ENCODE measurements around the gene FAM219B.

- TF ChIP-seq POLR2A (IDR thresholded peaks at IDR 0.05; ENCODE audit: low read depth, low read length) (no peak), POLR2AphosphoS5 (IDR thresholded peaks at IDR 0.05; ENCODE audit: low read depth, low read length) (no peak)
These were observed 41.3 kb downstream of the FAM219B start for GRCh38 chr15:74865316-74865715.
